H9 (cell line): ENCODE measurements around the gene ADAMTS18. TPM values are rescaled to one million over a fixed set of nuclear protein-coding genes. Genes with fewer than 3 reads are reported as not detected.

Source experiments
- DNase-seq: peaks from one replicate; pipeline ENCODE4 v3.0.0-alpha.2; 2017
- H2AFZ ChIP-seq: one replicate; pipeline ENCODE4 v1.6.1; 2013; ENCODE audit warnings: mild to moderate bottlenecking, low read length, control low read depth, moderate library complexity
- H2AK5ac ChIP-seq: 2 replicates; pipeline ENCODE4 v1.6.1; 2013; ENCODE audit warnings: low read length, control low read depth, mixed read lengths; ENCODE audit not compliant: insufficient read length
- H2BK120ac ChIP-seq: one replicate; pipeline ENCODE4 v1.6.1; 2013; ENCODE audit warnings: low read depth, mild to moderate bottlenecking, low read length, control low read depth, inconsistent platforms; ENCODE audit not compliant: poor library complexity, severe bottlenecking
- H2BK12ac ChIP-seq: 2 replicates; pipeline ENCODE4 v1.6.1; 2013; ENCODE audit warnings: low read length, control low read depth, mixed read lengths, low read depth; ENCODE audit not compliant: insufficient read length
- H2BK15ac ChIP-seq: 2 replicates; pipeline ENCODE4 v1.6.1; 2013; ENCODE audit warnings: low read depth, low read length, control low read depth
- H2BK20ac ChIP-seq: one replicate; pipeline ENCODE4 v1.6.1; 2013; ENCODE audit warnings: low read depth, mild to moderate bottlenecking, low read length, control low read depth, inconsistent platforms; ENCODE audit not compliant: poor library complexity, severe bottlenecking
- H2BK5ac ChIP-seq: 2 replicates; pipeline ENCODE4 v1.6.1; 2013; ENCODE audit warnings: low read length, control low read depth, mixed read lengths; ENCODE audit not compliant: insufficient read length
- H3K14ac ChIP-seq: 2 replicates; pipeline ENCODE4 v1.6.1; 2013; ENCODE audit warnings: low read length, control low read depth; ENCODE audit not compliant: insufficient read depth
- H3K18ac ChIP-seq: 2 replicates; pipeline ENCODE4 v1.6.1; 2013; ENCODE audit warnings: low read depth, mild to moderate bottlenecking, mixed read lengths, low read length, control low read depth; ENCODE audit not compliant: insufficient read length
- H3K23ac ChIP-seq: 2 replicates; pipeline ENCODE4 v1.6.1; 2013; ENCODE audit warnings: low read length, control low read depth, mixed read lengths, low read depth; ENCODE audit not compliant: insufficient read length
- H3K23me2 ChIP-seq: 2 replicates; pipeline ENCODE4 v1.6.1; 2013; ENCODE audit warnings: low read depth, mild to moderate bottlenecking, mixed read lengths, low read length, control low read depth; ENCODE audit not compliant: insufficient read length, poor library complexity, severe bottlenecking
- H3K27ac ChIP-seq: 2 replicates; pipeline ENCODE4 v1.5.1; 2013; ENCODE audit warnings: low read length, control low read depth, mixed read lengths, low read depth; ENCODE audit not compliant: insufficient read length
- H3K27me3 ChIP-seq: 2 replicates; pipeline ENCODE4 v1.6.1; 2013; ENCODE audit warnings: low read length, control low read depth, inconsistent platforms; ENCODE audit not compliant: insufficient read depth
- H3K4ac ChIP-seq: 2 replicates; pipeline ENCODE4 v1.6.1; 2013; ENCODE audit warnings: low read depth, mild to moderate bottlenecking, control low read depth, inconsistent platforms, low read length, moderate library complexity
- H3K4me1 ChIP-seq: 2 replicates; pipeline ENCODE4 v1.6.1; 2013; ENCODE audit warnings: low read length, control low read depth, inconsistent platforms; ENCODE audit not compliant: insufficient read depth
- H3K4me2 ChIP-seq: 2 replicates; pipeline ENCODE4 v1.6.1; 2013; ENCODE audit warnings: low read length, control low read depth, mixed read lengths; ENCODE audit not compliant: insufficient read length, insufficient read depth
- H3K56ac ChIP-seq: 2 replicates; pipeline ENCODE4 v1.6.1; 2013; ENCODE audit warnings: low read depth, mild to moderate bottlenecking, mixed read lengths, low read length, control low read depth; ENCODE audit not compliant: insufficient read length
- H3K79me1 ChIP-seq: 2 replicates; pipeline ENCODE4 v1.6.1; 2013; ENCODE audit warnings: low read depth, mild to moderate bottlenecking, moderate library complexity, low read length, control low read depth, inconsistent platforms; ENCODE audit not compliant: insufficient read depth, poor library complexity, severe bottlenecking
- H3K79me2 ChIP-seq: 2 replicates; pipeline ENCODE4 v1.6.1; 2013; ENCODE audit warnings: low read length, control low read depth, inconsistent platforms; ENCODE audit not compliant: insufficient read depth
- H3K9ac ChIP-seq: 2 replicates; pipeline ENCODE4 v1.6.1; 2013; ENCODE audit warnings: low read length, control low read depth, mixed read lengths; ENCODE audit not compliant: insufficient read length; ENCODE audit errors: extremely low read depth
- H3K9me3 ChIP-seq: one replicate; pipeline ENCODE4 v1.6.1; 2013; ENCODE audit warnings: low read depth, low read length, inconsistent platforms; ENCODE audit not compliant: control insufficient read depth
- H3T11ph ChIP-seq: one replicate; pipeline ENCODE4 v1.6.1; 2013; ENCODE audit warnings: mild to moderate bottlenecking, low read length, control low read depth, inconsistent platforms
- H4K20me1 ChIP-seq: one replicate; pipeline ENCODE4 v1.6.1; 2013; ENCODE audit not compliant: control insufficient read depth, insufficient read length, insufficient read depth
- H4K5ac ChIP-seq: 2 replicates; pipeline ENCODE4 v1.6.1; 2013; ENCODE audit warnings: low read depth, mild to moderate bottlenecking, mixed read lengths, low read length, control low read depth; ENCODE audit not compliant: insufficient read length
- H4K8ac ChIP-seq: replicated peaks from 2 replicates; pipeline ENCODE4 v1.6.1; 2013; ENCODE audit warnings: low read length, control low read depth, mixed read lengths, low read depth; ENCODE audit not compliant: insufficient read length
- H4K91ac ChIP-seq: 2 replicates; pipeline ENCODE4 v1.6.1; 2013; ENCODE audit warnings: low read depth, mild to moderate bottlenecking, moderate library complexity, mixed read lengths, low read length, control low read depth; ENCODE audit not compliant: insufficient read length
- H3K27ac Mint-ChIP-seq, 3 experiments: 2 replicates in 2 of 3; 3 replicates in 1 of 3; pipeline ENCODE4 v1.8.0; 2020 to 2021; ENCODE audit warnings: mixed read lengths in 3 of 3, mild to moderate bottlenecking in 1 of 3, moderate library complexity in 1 of 3
- H3K27me3 Mint-ChIP-seq: 2 replicates; pipeline ENCODE4 v1.8.0; 2021; ENCODE audit warnings: low read depth, mild to moderate bottlenecking, moderate library complexity, mixed read lengths
- H3K36me3 Mint-ChIP-seq, 3 experiments: 2 replicates in 2 of 3; 3 replicates in 1 of 3; pipeline ENCODE4 v1.8.0; 2020 to 2021; ENCODE audit warnings: low read depth in 3 of 3, mixed read lengths in 3 of 3; ENCODE audit not compliant: insufficient read depth in 1 of 3
- H3K4me1 Mint-ChIP-seq, 2 experiments: 2 replicates each; pipeline ENCODE4 v1.8.0; 2020; ENCODE audit warnings: mixed read lengths in 2 of 2
- H3K4me3 Mint-ChIP-seq, 2 experiments: 2 replicates in 1 of 2; 3 replicates in 1 of 2; pipeline ENCODE4 v1.8.0; 2020 to 2021; ENCODE audit warnings: mild to moderate bottlenecking in 2 of 2, mixed read lengths in 2 of 2, moderate library complexity in 1 of 2
- H3K9me3 Mint-ChIP-seq, 2 experiments: 2 replicates in 1 of 2; 3 replicates in 1 of 2; pipeline ENCODE4 v1.8.0; 2020; ENCODE audit warnings: mild to moderate bottlenecking in 2 of 2, mixed read lengths in 2 of 2, moderate library complexity in 1 of 2
- WGBS: extraction: QIAGEN DNeasy Blood & Tissue Kit; methylation state at CpG from one replicate; pipeline ENCODE4 v1.1.7; 2013; ENCODE audit warnings: missing lambda C conversion rate, low lambda C conversion rate, mixed read lengths; ENCODE audit not compliant: insufficient read length; ENCODE audit errors: extremely low coverage; 5-methylcytosine and 5-hydroxymethylcytosine counted together
- total RNA-seq: library from RNA; stranded (reverse); gene quantifications from 2 replicates; pipeline ENCODE4 v1.2.1, GENCODE V29; 2021
- TF ChIP-seq, protein P1 (sequence below): fragments of 200-600 bp; sonication (generic); conservative IDR thresholded peaks from 3 replicates; pipeline ENCODE4 v1.8.0; 2021; ENCODE audit warnings: antibody characterized with exemption, mild to moderate bottlenecking

Gene ADAMTS18
- total RNA-seq, 1 experiment from 2014 or later: 0.07 TPM

DNA sequence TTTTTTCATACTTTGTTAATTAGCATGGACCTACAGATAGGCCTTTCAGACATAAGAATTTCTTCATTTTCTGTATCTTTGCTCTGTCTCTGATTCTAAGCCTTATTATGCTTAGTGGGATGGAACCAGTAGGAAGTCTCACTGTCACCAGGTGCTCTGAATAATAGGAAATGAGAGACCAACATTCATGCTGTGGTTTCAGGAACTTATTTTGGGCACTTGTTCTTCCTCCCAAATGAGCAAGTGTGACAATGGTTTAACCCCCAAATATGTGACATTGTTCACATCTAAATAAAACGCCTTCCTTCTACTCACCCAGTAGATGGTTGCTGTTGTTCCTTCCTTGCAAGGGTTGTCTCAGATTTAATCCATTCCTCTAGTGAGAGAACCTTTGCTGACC is 135.4 kb downstream of the ADAMTS18 start:
- Mint-ChIP-seq H3K4me1 (no peaks in the 10 kb centered on the region), H3K27ac (no peak overlapping the region), H3K27me3 (no peaks in the 10 kb centered on the region), H3K36me3 (no peaks in the 10 kb centered on the region), H3K4me3 (no peak overlapping the region), H3K9me3 (no peaks in the 10 kb centered on the region)
- H2BK12ac ChIP-seq: no peak overlapping the region
- no peak for DNase-seq
- H4K91ac ChIP-seq: no peak overlapping the region
- H3K4me2 ChIP-seq: no peak overlapping the region
- no peak overlapping the region for H3K4ac ChIP-seq
- H2AK5ac ChIP-seq: no peak overlapping the region
- no peaks in the 10 kb centered on the region for H3K23me2 ChIP-seq
- H2BK120ac ChIP-seq: no peak overlapping the region
- H3K23ac ChIP-seq: no peak overlapping the region
- H3K56ac ChIP-seq: no peak overlapping the region
- H3K4me1 ChIP-seq: no peaks in the 10 kb centered on the region
- H3T11ph ChIP-seq: no peak overlapping the region
- no CpG with 5 or more reads among the region's 1 CpG for WGBS
- H2BK20ac ChIP-seq: no peak overlapping the region
- no peak overlapping the region for H4K8ac ChIP-seq
- H3K9ac ChIP-seq: no peak overlapping the region
- H3K27ac ChIP-seq: no peak overlapping the region
- no peaks in the 10 kb centered on the region for H3K79me1 ChIP-seq
- H2BK5ac ChIP-seq: no peak overlapping the region
- H3K79me2 ChIP-seq: no peaks in the 10 kb centered on the region
- TF ChIP-seq, protein P1, sequence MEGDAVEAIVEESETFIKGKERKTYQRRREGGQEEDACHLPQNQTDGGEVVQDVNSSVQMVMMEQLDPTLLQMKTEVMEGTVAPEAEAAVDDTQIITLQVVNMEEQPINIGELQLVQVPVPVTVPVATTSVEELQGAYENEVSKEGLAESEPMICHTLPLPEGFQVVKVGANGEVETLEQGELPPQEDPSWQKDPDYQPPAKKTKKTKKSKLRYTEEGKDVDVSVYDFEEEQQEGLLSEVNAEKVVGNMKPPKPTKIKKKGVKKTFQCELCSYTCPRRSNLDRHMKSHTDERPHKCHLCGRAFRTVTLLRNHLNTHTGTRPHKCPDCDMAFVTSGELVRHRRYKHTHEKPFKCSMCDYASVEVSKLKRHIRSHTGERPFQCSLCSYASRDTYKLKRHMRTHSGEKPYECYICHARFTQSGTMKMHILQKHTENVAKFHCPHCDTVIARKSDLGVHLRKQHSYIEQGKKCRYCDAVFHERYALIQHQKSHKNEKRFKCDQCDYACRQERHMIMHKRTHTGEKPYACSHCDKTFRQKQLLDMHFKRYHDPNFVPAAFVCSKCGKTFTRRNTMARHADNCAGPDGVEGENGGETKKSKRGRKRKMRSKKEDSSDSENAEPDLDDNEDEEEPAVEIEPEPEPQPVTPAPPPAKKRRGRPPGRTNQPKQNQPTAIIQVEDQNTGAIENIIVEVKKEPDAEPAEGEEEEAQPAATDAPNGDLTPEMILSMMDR: no peak
- H3K27me3 ChIP-seq: no peaks in the 10 kb centered on the region
- H4K20me1 ChIP-seq: no peaks in the 10 kb centered on the region
- H3K14ac ChIP-seq: no peak overlapping the region
- H4K5ac ChIP-seq: no peak overlapping the region
- no peaks in the 10 kb centered on the region for H3K9me3 ChIP-seq
- H2AFZ ChIP-seq: no peak overlapping the region
- H3K18ac ChIP-seq: no peak overlapping the region
- H2BK15ac ChIP-seq: no peak overlapping the region
